CD14-positive monocyte (primary cell): ENCODE measurements around the gene TRABD2B. TPM values are rescaled to one million over a fixed set of nuclear protein-coding genes. Genes with fewer than 3 reads are reported as not detected.

ENCODE experiments used
- DNase-seq, 3 donors: peaks; one replicate each; pipeline ENCODE4 v3.0.0-alpha.2; 2011 to 2022
- H2AFZ ChIP-seq: 2 replicates; pipeline ENCODE4 v1.6.0; 2012; ENCODE audit warnings: mild to moderate bottlenecking, low read depth, low read length, inconsistent platforms; ENCODE audit not compliant: insufficient read depth, poor library complexity, severe bottlenecking
- H3K27ac ChIP-seq, 2 donors: 1 replicate in 1 of 2; 2 replicates in 1 of 2; pipeline ENCODE4 v1.5.1; 2012 to 2013; ENCODE audit warnings: low read length in 2 of 2, control low read depth in 1 of 2, inconsistent platforms in 1 of 2, low read depth in 1 of 2, mild to moderate bottlenecking in 1 of 2
- H3K27me3 ChIP-seq, 2 donors: one replicate each; pipeline versions ENCODE4 v1.6.0 to v1.6.1; 2011 to 2013; ENCODE audit warnings: low read length in 2 of 2; ENCODE audit not compliant: control insufficient read depth in 2 of 2, insufficient read depth in 2 of 2
- H3K36me3 ChIP-seq, 2 donors: replicated peaks in 1 of 2; 1 replicate in 1 of 2; 2 replicates in 1 of 2; pipeline versions ENCODE4 v1.5.1 to v1.6.1; 2012 to 2013; ENCODE audit warnings: low read length in 2 of 2, control low read depth in 1 of 2, inconsistent platforms in 1 of 2, mild to moderate bottlenecking in 1 of 2; ENCODE audit not compliant: insufficient read depth in 2 of 2, control insufficient read depth in 1 of 2
- H3K4me1 ChIP-seq, 2 donors: 1 replicate in 1 of 2; 2 replicates in 1 of 2; pipeline versions ENCODE4 v1.5.1 to v1.6.1; 2012 to 2013; ENCODE audit warnings: low read length in 2 of 2, control low read depth in 1 of 2, inconsistent platforms in 1 of 2, mild to moderate bottlenecking in 1 of 2, moderate library complexity in 1 of 2; ENCODE audit not compliant: insufficient read depth in 2 of 2, control insufficient read depth in 1 of 2
- H3K4me2 ChIP-seq: replicated peaks from 2 replicates; pipeline ENCODE3; 2012; ENCODE audit warnings: low read length, moderate library complexity, mild to moderate bottlenecking; ENCODE audit not compliant: poor library complexity, severe bottlenecking; ENCODE audit errors: extremely low read depth
- H3K4me3 ChIP-seq, 3 experiments: fragments of 200-600 bp in 1 of 3; sonication (generic) in 1 of 3; replicated peaks in 1 of 3; 1 replicate in 2 of 3; 2 replicates in 1 of 3; pipeline ENCODE4 v1.5.1; 2011 to 2013; ENCODE audit warnings: low read length in 3 of 3, mild to moderate bottlenecking in 3 of 3, control low read depth in 2 of 3, low read depth in 2 of 3, inconsistent platforms in 1 of 3, moderate library complexity in 1 of 3
- H3K79me2 ChIP-seq: 2 replicates; pipeline ENCODE4 v1.6.0; 2012; ENCODE audit warnings: mild to moderate bottlenecking, control low read depth, inconsistent platforms, low read length, moderate library complexity; ENCODE audit not compliant: insufficient read depth
- H3K9ac ChIP-seq: 2 replicates; pipeline ENCODE4 v1.6.0; 2017; ENCODE audit warnings: low read length, mild to moderate bottlenecking; ENCODE audit not compliant: insufficient read depth, poor library complexity, severe bottlenecking
- H3K9me3 ChIP-seq, 2 donors: replicated peaks in 1 of 2; 1 replicate in 1 of 2; 2 replicates in 1 of 2; pipeline versions ENCODE4 v1.5.1 to v1.6.1; 2012 to 2013; ENCODE audit warnings: low read length in 2 of 2, control low read depth in 1 of 2; ENCODE audit not compliant: control insufficient read depth in 1 of 2, insufficient read depth in 1 of 2
- H4K20me1 ChIP-seq: 2 replicates; pipeline ENCODE4 v1.6.0; 2012; ENCODE audit warnings: mild to moderate bottlenecking, low read length, control low read depth, moderate library complexity; ENCODE audit not compliant: insufficient read depth
- H3K27ac Mint-ChIP-seq, 7 donors: one replicate each; pipeline ENCODE4 v1.8.0; 2020; ENCODE audit warnings: mild to moderate bottlenecking in 7 of 7, mixed read lengths in 7 of 7, moderate library complexity in 6 of 7, inconsistent platforms in 2 of 7
- H3K27me3 Mint-ChIP-seq, 3 donors: one replicate each; pipeline ENCODE4 v1.8.0; 2021 to 2022; ENCODE audit warnings: low read depth in 3 of 3, mild to moderate bottlenecking in 3 of 3, mixed read lengths in 3 of 3, moderate library complexity in 3 of 3, inconsistent platforms in 1 of 3
- H3K36me3 Mint-ChIP-seq, 2 donors: one replicate each; pipeline ENCODE4 v1.8.0; 2020; ENCODE audit warnings: mixed read lengths in 2 of 2, inconsistent platforms in 1 of 2, mild to moderate bottlenecking in 1 of 2
- H3K4me1 Mint-ChIP-seq: one replicate; pipeline ENCODE4 v1.8.0; 2020; ENCODE audit warnings: mild to moderate bottlenecking, mixed read lengths
- H3K4me3 Mint-ChIP-seq, 2 donors: one replicate each; pipeline ENCODE4 v1.8.0; 2020; ENCODE audit warnings: mild to moderate bottlenecking in 2 of 2, mixed read lengths in 2 of 2, moderate library complexity in 1 of 2
- H3K9me3 Mint-ChIP-seq, 7 donors: one replicate each; pipeline ENCODE4 v1.8.0; 2020 to 2022; ENCODE audit warnings: mixed read lengths in 7 of 7, mild to moderate bottlenecking in 6 of 7, moderate library complexity in 6 of 7, inconsistent platforms in 2 of 7
- WGBS: methylation state at CpG from one replicate; pipeline ENCODE4 v1.1.5; 2013; ENCODE audit warnings: missing lambda C conversion rate; ENCODE audit not compliant: insufficient coverage; 5-methylcytosine and 5-hydroxymethylcytosine counted together
- intact Hi-C, 2 donors: fragments of 100-400 bp; cut with micrococcal nuclease; formaldehyde crosslinking; loops; one replicate each; pipeline versions ENCODE4 v1.15.0 to v1.15.1; 2023
- polyA plus RNA-seq, 3 donors: library from polyadenylated mRNA; depleted of rRNA in 1 of 3; unstranded in 2 of 3; stranded (reverse) in 1 of 3; fragments of 300-500 nt in 2 of 3; fragments of >200 nt in 1 of 3; fragmentation: Illumina TruSeq in 2 of 3; gene quantifications; 1 replicate in 2 of 3; 2 replicates in 1 of 3; pipeline ENCODE4 v1.2.3, GENCODE V29; 2012 to 2021
- TF ChIP-seq, protein P1 (sequence below): fragments of 200-600 bp; IDR thresholded peaks from one replicate; pipeline ENCODE4 v1.8.0; 2022; ENCODE audit warnings: antibody characterized with exemption, mild to moderate bottlenecking

Gene TRABD2B
- polyA plus RNA-seq, 3 donors: not detected

GRCh38 chr1:47903723-47904122, 93.5 kb downstream of the TRABD2B start:
- peaks cover 0 to 9% (median 6%) of the 10 kb centered on the region in 3 donors for H3K27me3 Mint-ChIP-seq
- no peaks in the 10 kb centered on the region for H3K36me3 ChIP-seq
- no peaks in the 10 kb centered on the region for H3K4me1 ChIP-seq
- DNase-seq: no peak
- H3K9me3 Mint-ChIP-seq: no peaks in the 10 kb centered on the region
- H3K27ac ChIP-seq: no peak overlapping the region
- peak overlapping the region in 2 of 7 donors; percentile 10 to 13 for H3K27ac Mint-ChIP-seq
- H3K4me2 ChIP-seq: no peak overlapping the region
- H3K4me1 Mint-ChIP-seq: no peaks in the 10 kb centered on the region
- no peaks in the 10 kb centered on the region for H3K36me3 Mint-ChIP-seq
- TF ChIP-seq, protein P1, sequence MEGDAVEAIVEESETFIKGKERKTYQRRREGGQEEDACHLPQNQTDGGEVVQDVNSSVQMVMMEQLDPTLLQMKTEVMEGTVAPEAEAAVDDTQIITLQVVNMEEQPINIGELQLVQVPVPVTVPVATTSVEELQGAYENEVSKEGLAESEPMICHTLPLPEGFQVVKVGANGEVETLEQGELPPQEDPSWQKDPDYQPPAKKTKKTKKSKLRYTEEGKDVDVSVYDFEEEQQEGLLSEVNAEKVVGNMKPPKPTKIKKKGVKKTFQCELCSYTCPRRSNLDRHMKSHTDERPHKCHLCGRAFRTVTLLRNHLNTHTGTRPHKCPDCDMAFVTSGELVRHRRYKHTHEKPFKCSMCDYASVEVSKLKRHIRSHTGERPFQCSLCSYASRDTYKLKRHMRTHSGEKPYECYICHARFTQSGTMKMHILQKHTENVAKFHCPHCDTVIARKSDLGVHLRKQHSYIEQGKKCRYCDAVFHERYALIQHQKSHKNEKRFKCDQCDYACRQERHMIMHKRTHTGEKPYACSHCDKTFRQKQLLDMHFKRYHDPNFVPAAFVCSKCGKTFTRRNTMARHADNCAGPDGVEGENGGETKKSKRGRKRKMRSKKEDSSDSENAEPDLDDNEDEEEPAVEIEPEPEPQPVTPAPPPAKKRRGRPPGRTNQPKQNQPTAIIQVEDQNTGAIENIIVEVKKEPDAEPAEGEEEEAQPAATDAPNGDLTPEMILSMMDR: no peak
- H3K9me3 ChIP-seq: no peaks in the 10 kb centered on the region
- no peaks in the 10 kb centered on the region for H3K79me2 ChIP-seq
- H3K27me3 ChIP-seq: no peaks in the 10 kb centered on the region
- no peak overlapping the region for H3K4me3 Mint-ChIP-seq
- no peak overlapping the region for H2AFZ ChIP-seq
- H3K4me3 ChIP-seq: no peak overlapping the region
- intact Hi-C loops: no loop called here
- H4K20me1 ChIP-seq: no peaks in the 10 kb centered on the region
- no peak overlapping the region for H3K9ac ChIP-seq

- Histone ChIP-seq H3K27me3 (no peaks in the 10 kb centered on the region), H3K4me1 (no peaks in the 10 kb centered on the region)
- H3K4me3 Mint-ChIP-seq: no peak overlapping the region
Observed at GRCh38 chr1:47901001-47901575, 96.1 kb downstream of the TRABD2B start.

More at GRCh38 chr1:47901001-47901575, 96.1 kb downstream of the TRABD2B start:
- Mint-ChIP-seq H3K36me3 (no peaks in the 10 kb centered on the region), H3K4me1 (no peaks in the 10 kb centered on the region), H3K27me3 (peaks cover 0 to 7% (median 6%) of the 10 kb centered on the region in 3 donors), H3K9me3 (no peaks in the 10 kb centered on the region), H3K27ac (no peak overlapping the region)
- no peak overlapping the region for H2AFZ ChIP-seq
- WGBS: 76% methylated on average over 2 of the region's 3 CpGs
- TF ChIP-seq, protein P1: no peak
- H3K9me3 ChIP-seq: no peaks in the 10 kb centered on the region
- no peak overlapping the region for H3K4me2 ChIP-seq
- H3K79me2 ChIP-seq: no peaks in the 10 kb centered on the region
- H4K20me1 ChIP-seq: no peaks in the 10 kb centered on the region
- DNase-seq: no peak
- H3K9ac ChIP-seq: no peak overlapping the region
- intact Hi-C loops: no loop called here
- H3K4me3 ChIP-seq: no peak overlapping the region
- no peak overlapping the region for H3K27ac ChIP-seq
- no peaks in the 10 kb centered on the region for H3K36me3 ChIP-seq
